SK-N-SH (cell line): ENCODE data around the gene CEACAM5. TPM values are rescaled to one million over a fixed set of nuclear protein-coding genes. Genes with fewer than 3 reads are reported as not detected.
"Not testable (repeated sequence)": the region's sequence is repeated elsewhere in the genome, so short reads cannot be mapped to it uniquely, and the experiment has no call there.

ENCODE experiments used
- CTCF ChIA-PET: fragments of 300-600, 350-600 bp; formaldehyde crosslinking; extraction: SDS; loops from one replicate; lab custom pipeline; 2021; lab: Yijun Ruan, JAX
- POLR2A ChIA-PET: fragments of 350-600 bp; sonication (Branson Sonifier 250); formaldehyde crosslinking; extraction: SDS; loops from one replicate; lab custom pipeline; 2020; ENCODE audit warnings: antibody characterized with exemption, inconsistent platforms; lab: Yijun Ruan, JAX
- DNase-seq: peaks from one replicate; pipeline ENCODE4 v3.0.0; 2012
- H2AFZ ChIP-seq: fragments of 200-600 bp; sonication (generic); 2 replicates; pipeline ENCODE4 v1.8.1; 2016; ENCODE audit warnings: antibody characterized with exemption, mild to moderate bottlenecking, low read depth
- H3F3A ChIP-seq: fragments of 200-600 bp; sonication (generic); replicated peaks from 2 replicates; pipeline ENCODE3; 2016; ENCODE audit warnings: antibody characterized with exemption, mild to moderate bottlenecking; ENCODE audit not compliant: insufficient read depth
- H3K27ac ChIP-seq, 2 experiments: fragments of 200-500 bp in 1 of 2; fragments of 200-600 bp in 1 of 2; sonication (Bioruptor generic) in 1 of 2; sonication (generic), shearing (Covaris generic) in 1 of 2; 2 replicates each; pipeline versions ENCODE4 v1.5.1 to v1.6.1; 2014 to 2016; ENCODE audit warnings: low read depth in 2 of 2, inconsistent platforms in 1 of 2, low read length in 1 of 2, mild to moderate bottlenecking in 1 of 2, mixed read lengths in 1 of 2
- H3K27me3 ChIP-seq: fragments of 200-600 bp; sonication (generic), shearing (Covaris generic); 2 replicates; pipeline ENCODE4 v1.6.1; 2016; ENCODE audit warnings: mixed run types; ENCODE audit not compliant: insufficient read depth
- H3K36me3 ChIP-seq, 2 experiments: fragments of 200-500 bp in 1 of 2; fragments of 200-600 bp in 1 of 2; sonication (Bioruptor generic) in 1 of 2; sonication (generic) in 1 of 2; replicated peaks in 1 of 2; 2 replicates each; pipeline versions ENCODE3 to v1.5.1; 2014 to 2016; ENCODE audit warnings: low read length in 1 of 2, mild to moderate bottlenecking in 1 of 2; ENCODE audit not compliant: insufficient read depth in 2 of 2, control insufficient read depth in 1 of 2
- H3K4me1 ChIP-seq, 2 experiments: fragments of 200-500 bp in 1 of 2; fragments of 200-600 bp in 1 of 2; sonication (Bioruptor generic) in 1 of 2; sonication (generic), shearing (Covaris generic) in 1 of 2; 2 replicates each; pipeline versions ENCODE4 v1.5.1 to v1.6.1; 2014 to 2016; ENCODE audit warnings: low read depth in 1 of 2, low read length in 1 of 2, mixed run types in 1 of 2; ENCODE audit not compliant: insufficient read depth in 2 of 2, control insufficient read depth in 1 of 2
- H3K4me2 ChIP-seq: fragments of 200-600 bp; sonication (generic), shearing (Covaris generic); 2 replicates; pipeline ENCODE4 v1.6.1; 2017; ENCODE audit warnings: mixed run types
- H3K4me3 ChIP-seq, 2 experiments: fragments of 200-500 bp in 1 of 2; fragments of 200-600 bp in 1 of 2; sonication (Bioruptor generic) in 1 of 2; sonication (generic), shearing (Covaris generic) in 1 of 2; 2 replicates each; pipeline versions ENCODE4 v1.5.1 to v1.8.1; 2014 to 2016; ENCODE audit warnings: low read depth in 2 of 2, inconsistent platforms in 1 of 2, low read length in 1 of 2, mild to moderate bottlenecking in 1 of 2, mixed read lengths in 1 of 2, moderate library complexity in 1 of 2
- H3K79me2 ChIP-seq: fragments of 200-600 bp; sonication (generic); 2 replicates; pipeline ENCODE4 v1.8.1; 2017; ENCODE audit warnings: mild to moderate bottlenecking; ENCODE audit not compliant: insufficient read depth
- H3K9ac ChIP-seq: fragments of 200-600 bp; sonication (generic); 2 replicates; pipeline ENCODE4 v1.6.1; 2017; ENCODE audit warnings: mixed run types
- H3K9me2 ChIP-seq: fragments of 200-600 bp; sonication (generic); 2 replicates; pipeline ENCODE4 v1.6.1; 2017; ENCODE audit warnings: mixed run types
- H3K9me3 ChIP-seq: fragments of 200-600 bp; sonication (generic); 2 replicates; pipeline ENCODE4 v1.6.1; 2017; ENCODE audit warnings: mixed run types, mild to moderate bottlenecking, moderate library complexity
- H4K20me1 ChIP-seq: fragments of 200-600 bp; sonication (generic); 2 replicates; pipeline ENCODE4 v1.6.1; 2017; ENCODE audit warnings: mild to moderate bottlenecking, mixed run types; ENCODE audit not compliant: insufficient read depth
- CHD2 ChIP-seq: fragments of 150-350 bp; IDR thresholded peaks from 2 replicates; pipeline ENCODE4 v1.6.1; 2018; ENCODE audit warnings: low read length; ENCODE audit not compliant: partially characterized antibody
- ELF1 ChIP-seq: IDR thresholded peaks from 2 replicates; pipeline ENCODE4 v1.4.0; 2012
- EP300 ChIP-seq, 2 experiments: IDR thresholded peaks; 2 replicates each; pipeline versions ENCODE4 v1.4.0 to v1.6.1; 2012; ENCODE audit warnings: borderline replicate concordance in 1 of 2, low read depth in 1 of 2, low read length in 1 of 2
- FOSL2 ChIP-seq: IDR thresholded peaks from 2 replicates; pipeline ENCODE4 v1.4.0; 2012; ENCODE audit warnings: low read depth, mild to moderate bottlenecking, moderate library complexity, borderline replicate concordance
- JUND ChIP-seq: IDR thresholded peaks from 2 replicates; pipeline ENCODE4 v1.4.0; 2012
- MEF2A ChIP-seq: IDR thresholded peaks from 2 replicates; pipeline ENCODE4 v1.4.0; 2012; ENCODE audit warnings: low read depth, borderline replicate concordance
- NFIC ChIP-seq: IDR thresholded peaks from 2 replicates; pipeline ENCODE4 v1.4.0; 2012; ENCODE audit warnings: borderline replicate concordance
- NRF1 ChIP-seq: IDR thresholded peaks from 2 replicates; pipeline ENCODE4 v1.6.1; 2012; ENCODE audit warnings: low read depth, mild to moderate bottlenecking, low read length
- PBX3 ChIP-seq: IDR thresholded peaks from 2 replicates; pipeline ENCODE4; 2012
- RAD21 ChIP-seq: IDR thresholded peaks from 2 replicates; pipeline ENCODE4 v1.6.1; 2012; ENCODE audit warnings: mild to moderate bottlenecking, low read length
- RCOR1 ChIP-seq: fragments of 150-350 bp; IDR thresholded peaks from 2 replicates; pipeline ENCODE4 v1.6.1; 2017; ENCODE audit warnings: antibody characterized with exemption, low read length
- TCF12 ChIP-seq: IDR thresholded peaks from 2 replicates; pipeline ENCODE4 v1.4.0; 2012
- USF1 ChIP-seq: IDR thresholded peaks from 2 replicates; pipeline ENCODE4 v1.4.0; 2012; ENCODE audit warnings: low read depth, borderline replicate concordance
- USF2 ChIP-seq: fragments of 150-350 bp; IDR thresholded peaks from 2 replicates; pipeline ENCODE4 v1.6.1; 2017; ENCODE audit warnings: antibody characterized with exemption, low read length, low read depth, borderline replicate concordance
- YY1 ChIP-seq: IDR thresholded peaks from 2 replicates; pipeline ENCODE4 v1.4.0; 2012; ENCODE audit warnings: low read depth, mild to moderate bottlenecking
- WGBS: methylation state at CpG from one replicate; pipeline ENCODE4 v1.1.6; 2017; ENCODE audit warnings: low lambda C conversion rate; 5-methylcytosine and 5-hydroxymethylcytosine counted together
- polyA plus RNA-seq, 3 experiments: library from polyadenylated mRNA; depleted of rRNA; stranded (reverse); fragments of >200 nt; gene quantifications; 2 replicates each; pipeline ENCODE4 v1.2.3, GENCODE V29; 2012

Gene CEACAM5
- polyA plus RNA-seq, 1 of the 3 experiments (the other 2 are of a cell fraction), result not detected

- H3K9ac ChIP-seq, H3K9me3 ChIP-seq, H3K9me2 ChIP-seq, DNase-seq, H3K4me3 ChIP-seq, H3F3A ChIP-seq, H3K4me1 ChIP-seq, H2AFZ ChIP-seq, H3K4me2 ChIP-seq, H3K79me2 ChIP-seq, H4K20me1 ChIP-seq, H3K27ac ChIP-seq, H3K36me3 ChIP-seq, POLR2A ChIA-PET: not testable (repeated sequence)
- 26% methylated on average over 4 of the region's 5 CpGs for WGBS
- CTCF ChIA-PET, result interaction anchor here (1.0 kb wide), 1 partner anchor 11 kb away, joined by 3 read pairs; no protein-coding TSS in a partner anchor
- H3K27me3 ChIP-seq, result peaks cover 43% of the 10 kb centered on the region
Measured at GRCh38 chr19:41768105-41768504, 59.7 kb downstream of the CEACAM5 start.

- Histone ChIP-seq H3K4me2 (no peak overlapping the region), H2AFZ (no peak overlapping the region), H3K9me2 (no peaks in the 10 kb centered on the region), H3K27me3 (peaks cover 52% of the 10 kb centered on the region), H4K20me1 (no peaks in the 10 kb centered on the region), H3F3A (no peaks in the 10 kb centered on the region), H3K4me3 (no peak overlapping the region), H3K79me2 (no peaks in the 10 kb centered on the region), H3K9me3 (no peaks in the 10 kb centered on the region), H3K36me3 (no peaks in the 10 kb centered on the region), H3K9ac (no peak overlapping the region), H3K4me1 (no peaks in the 10 kb centered on the region), H3K27ac (no peak overlapping the region)
- TF ChIP-seq YY1, result no peak
- TF ChIP-seq USF1, result no peak
- no peak for TF ChIP-seq JUND
- no peak for TF ChIP-seq EP300 (IDR thresholded peaks at IDR 0.05; ENCODE audit: borderline replicate concordance in 1 of 2, low read depth in 1 of 2, low read length in 1 of 2)
- no peak for TF ChIP-seq NFIC
- no peak for TF ChIP-seq FOSL2
- no peak for DNase-seq
- ChIA-PET CTCF (interaction anchor here (0.7 to 1.4 kb wide), 3 partner anchors 13 to 24 kb away, joined by 3 to 5 read pairs (median 4); no protein-coding TSS in a partner anchor), POLR2A (no interaction called here)
- WGBS, result 33% methylated on average over 4 of the region's 4 CpGs
Measured at GRCh38 chr19:41769608-41770007, 61.2 kb downstream of the CEACAM5 start.

- Histone ChIP-seq H3F3A (no peaks in the 10 kb centered on the region), H3K36me3 (no peaks in the 10 kb centered on the region), H3K4me1 (no peaks in the 10 kb centered on the region), H3K4me2 (no peak overlapping the region), H2AFZ (no peak overlapping the region), H3K79me2 (no peaks in the 10 kb centered on the region), H3K27me3 (peaks cover 45% of the 10 kb centered on the region), H3K9me3 (no peaks in the 10 kb centered on the region), H3K9me2 (no peaks in the 10 kb centered on the region), H3K4me3 (no peak overlapping the region), H3K27ac (no peak overlapping the region), H3K9ac (no peak overlapping the region), H4K20me1 (no peaks in the 10 kb centered on the region)
- WGBS, result 26% methylated on average over 2 of the region's 2 CpGs
- ChIA-PET POLR2A (no interaction called here), CTCF (interaction anchor here (1.2 kb wide), 2 partner anchors 12 to 18 kb away, joined by 5 read pairs; no protein-coding TSS in a partner anchor)
- DNase-seq, result no peak
- TF ChIP-seq TCF12, result no peak
- TF ChIP-seq FOSL2, result no peak
- TF ChIP-seq NFIC, result no peak
- TF ChIP-seq CHD2, result no peak
- TF ChIP-seq PBX3, result no peak
- no peak for TF ChIP-seq MEF2A
- no peak for TF ChIP-seq EP300 (IDR thresholded peaks at IDR 0.05; ENCODE audit: borderline replicate concordance in 1 of 2, low read depth in 1 of 2, low read length in 1 of 2)
- no peak for TF ChIP-seq USF2
- TF ChIP-seq RCOR1, result no peak
- TF ChIP-seq RAD21, result no peak
- TF ChIP-seq ELF1, result no peak
- no peak for TF ChIP-seq NRF1
Measured at GRCh38 chr19:41771410-41771809, 63.0 kb downstream of the CEACAM5 start.
